ENCODE data around the gene PDZRN3.

- no peak for TF ChIP-seq CTCF (IDR thresholded peaks at IDR 0.05 in 8 of 11, conservative IDR thresholded peaks at IDR 0.05 in 3 of 11)
- no peak for TF ChIP-seq POLR2A (IDR thresholded peaks at IDR 0.05)
Observed at GRCh38 chr3:73401616-73402279, 223.0 kb downstream of the PDZRN3 start.
